T-helper 1 cell treated with Interleukin-12 subunit alpha and Interleukin-12 subunit beta and Interleukin-4 antibody, amounts not matched to agents 30 μg/mL and 1 μg/mL, for 36 hours (primary cell): Measurements from ENCODE around the gene PARL.

Experiments used
- H3K27ac Mint-ChIP-seq: one replicate; pipeline ENCODE4 v1.8.0; 2021; ENCODE audit warnings: mild to moderate bottlenecking, mixed read lengths
- H3K27me3 Mint-ChIP-seq: one replicate; pipeline ENCODE4 v1.8.0; 2021; ENCODE audit warnings: low read depth, mixed read lengths
- H3K36me3 Mint-ChIP-seq: one replicate; pipeline ENCODE4 v1.8.0; 2021; ENCODE audit warnings: low read depth, mixed read lengths
- H3K4me1 Mint-ChIP-seq: one replicate; pipeline ENCODE4 v1.8.0; 2021; ENCODE audit warnings: low read depth, mixed read lengths
- H3K4me3 Mint-ChIP-seq: one replicate; pipeline ENCODE4 v1.8.0; 2021; ENCODE audit warnings: mild to moderate bottlenecking, moderate library complexity, mixed read lengths
- H3K9me3 Mint-ChIP-seq: one replicate; pipeline ENCODE4 v1.8.0; 2021; ENCODE audit warnings: mixed read lengths

Gene PARL

GRCh38 chr3:183782576-183783276 lies 102.0 kb downstream of the PARL start:
- no peak overlapping the region for H3K4me3 Mint-ChIP-seq
- no peak overlapping the region for H3K27ac Mint-ChIP-seq
- peaks cover 55% of the 10 kb centered on the region for H3K36me3 Mint-ChIP-seq
- no peaks in the 10 kb centered on the region for H3K27me3 Mint-ChIP-seq
- no peaks in the 10 kb centered on the region for H3K9me3 Mint-ChIP-seq
- H3K4me1 Mint-ChIP-seq: no peaks in the 10 kb centered on the region

- Mint-ChIP-seq H3K27me3 (no peaks in the 10 kb centered on the region), H3K4me3 (no peak overlapping the region), H3K36me3 (peaks cover 58% of the 10 kb centered on the region), H3K9me3 (no peaks in the 10 kb centered on the region), H3K4me1 (no peaks in the 10 kb centered on the region), H3K27ac (no peak overlapping the region)
These were observed 103.4 kb downstream of the PARL start for GRCh38 chr3:183781246-183781645.

DNA sequence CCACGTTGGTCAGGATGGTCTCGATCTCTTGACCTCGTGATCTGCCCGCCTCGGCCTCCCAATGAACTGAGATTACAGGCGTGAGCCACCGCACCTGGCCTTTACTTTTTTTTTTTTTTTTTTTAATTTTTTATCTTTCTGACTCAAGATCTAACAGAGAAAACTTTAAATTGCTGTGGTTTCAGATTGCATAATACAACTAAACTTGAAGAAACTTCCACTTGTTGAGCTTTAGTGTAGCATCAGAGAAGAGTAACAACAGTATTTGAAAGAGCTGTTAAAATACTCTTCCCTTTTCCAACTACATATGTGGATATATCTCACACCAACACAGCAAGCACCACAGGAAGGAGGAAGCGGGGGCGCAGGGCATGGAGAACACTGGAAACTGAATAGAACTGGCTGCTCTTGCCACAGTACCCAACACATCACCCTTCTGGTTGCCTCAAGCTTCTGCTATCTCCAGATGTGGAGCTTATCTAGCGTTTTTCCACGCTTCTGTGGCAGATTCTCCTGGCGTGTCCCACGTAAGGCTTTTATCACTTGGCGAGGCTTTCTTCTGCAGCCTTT lies 104.7 kb downstream of the PARL start:
- H3K9me3 Mint-ChIP-seq: no peaks in the 10 kb centered on the region
- H3K4me1 Mint-ChIP-seq: no peaks in the 10 kb centered on the region
- no peaks in the 10 kb centered on the region for H3K27me3 Mint-ChIP-seq
- H3K4me3 Mint-ChIP-seq: no peak overlapping the region
- H3K36me3 Mint-ChIP-seq: peaks cover 61% of the 10 kb centered on the region
- H3K27ac Mint-ChIP-seq: no peak overlapping the region
